PFSK-1 (cell line): ENCODE results near the gene C14orf119.

Experiments
- FOXP2 ChIP-seq: optimal IDR thresholded peaks from 2 replicates; pipeline ENCODE3; 2011; ENCODE audit warnings: borderline replicate concordance, control low read depth, inconsistent platforms; ENCODE audit not compliant: insufficient read depth; ENCODE audit errors: extremely low read length, extremely low read depth
- POLR2AphosphoS5 ChIP-seq: IDR thresholded peaks from 2 replicates; pipeline ENCODE4 v1.6.1; 2012; ENCODE audit warnings: low read depth, mild to moderate bottlenecking, control low read depth, low read length, moderate library complexity
- REST ChIP-seq, 2 experiments: IDR thresholded peaks; 2 replicates each; pipeline versions ENCODE4 v1.6.1 to v1.8.0; 2011 to 2012; ENCODE audit warnings: low read depth in 2 of 2, low read length in 2 of 2, control low read depth in 1 of 2, inconsistent platforms in 1 of 2, mild to moderate bottlenecking in 1 of 2, moderate library complexity in 1 of 2; ENCODE audit not compliant: insufficient read depth in 1 of 2
- SIN3A ChIP-seq: IDR thresholded peaks from 2 replicates; pipeline ENCODE4 v1.6.1; 2012; ENCODE audit warnings: mild to moderate bottlenecking, low read length, moderate library complexity, borderline replicate concordance; ENCODE audit not compliant: insufficient read depth
- TAF1 ChIP-seq: IDR thresholded peaks from 2 replicates; pipeline ENCODE4 v1.6.1; 2012; ENCODE audit warnings: low read length, control low read depth, borderline replicate concordance; ENCODE audit not compliant: insufficient read depth

The C14orf119 gene

GRCh38 chr14:23103581-23103980, 8.3 kb downstream of the C14orf119 start:
- no peak for TF ChIP-seq POLR2AphosphoS5
- TF ChIP-seq REST (IDR thresholded peaks at IDR 0.05; ENCODE audit: insufficient read depth in 1 of 2, low read depth in 2 of 2, low read length in 2 of 2) = no peak
- no peak for TF ChIP-seq SIN3A
- no peak for TF ChIP-seq FOXP2
- TF ChIP-seq TAF1 = no peak

GRCh38 chr14:23104070-23104590, 8.8 kb downstream of the C14orf119 start:
- TF ChIP-seq REST (IDR thresholded peaks at IDR 0.05; ENCODE audit: insufficient read depth in 1 of 2, low read depth in 2 of 2, low read length in 2 of 2) (no peak), POLR2AphosphoS5 (no peak), TAF1 (no peak), SIN3A (no peak), FOXP2 (no peak)

GRCh38 chr14:23104591-23105347, 9.5 kb downstream of the C14orf119 start, which contains the start of gene CIROP:
TSS of gene CIROP (minus strand) at chr14:23104989. CDS start at chr14:23104920, 69 bp downstream.
- no peak for TF ChIP-seq POLR2AphosphoS5
- no peak for TF ChIP-seq SIN3A
- TF ChIP-seq TAF1 = no peak
- TF ChIP-seq FOXP2 = no peak
- TF ChIP-seq REST (IDR thresholded peaks at IDR 0.05; ENCODE audit: insufficient read depth in 1 of 2, low read depth in 2 of 2, low read length in 2 of 2) = no peak

GRCh38 chr14:23105348-23105824, 10.1 kb downstream of the C14orf119 start:
- TF ChIP-seq SIN3A (no peak), TAF1 (no peak), POLR2AphosphoS5 (no peak), FOXP2 (no peak), REST (IDR thresholded peaks at IDR 0.05; ENCODE audit: insufficient read depth in 1 of 2, low read depth in 2 of 2, low read length in 2 of 2) (no peak)
